ENCODE results near the gene DIDO1. TPM values are rescaled to one million over a fixed set of nuclear protein-coding genes. Genes with fewer than 3 reads are reported as not detected.

Gene DIDO1
- total and polyA plus RNA-seq, 2 of the 13 experiments (the other 11 are each of a cell fraction or from before 2014, with no cell fraction given) = 75.0 to 75.1 TPM

DNA sequence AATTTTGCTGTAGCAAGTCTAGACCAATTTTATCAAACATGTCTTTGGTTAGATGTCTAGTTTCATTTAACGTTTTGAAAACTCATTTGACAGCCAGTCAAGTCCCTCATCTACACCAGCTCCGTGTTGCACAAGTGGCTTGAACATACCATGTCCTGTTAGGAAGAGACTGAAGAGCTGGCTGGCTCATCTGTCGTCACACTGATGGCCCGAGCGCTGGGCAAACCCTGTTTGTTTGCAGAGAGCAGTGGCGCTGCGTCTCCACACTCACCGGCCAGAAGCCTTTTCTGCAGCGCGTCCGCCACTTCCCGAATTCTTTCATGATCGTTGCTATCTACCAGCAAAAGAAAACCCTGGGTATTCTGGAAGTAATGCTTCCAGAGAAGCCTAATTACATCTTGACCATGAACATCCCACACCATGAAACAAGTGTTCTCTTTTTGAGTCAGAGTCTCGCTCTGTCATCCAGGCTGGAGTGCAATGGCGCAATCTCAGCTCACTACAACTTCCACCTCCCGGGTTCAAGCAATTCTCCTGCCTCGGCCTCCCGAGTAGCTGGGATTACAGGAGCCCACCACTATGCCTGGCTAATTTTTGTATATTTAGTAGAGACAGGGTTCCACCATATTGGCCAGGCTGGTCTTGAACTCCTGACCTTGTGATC lies 54.0 kb downstream of the DIDO1 start:
- Histone ChIP-seq H4K20me1 (ENCODE audit: insufficient read depth, low read length) (no peaks in the 10 kb centered on the region), H3K4me1 (ENCODE audit: insufficient read depth, low read length) (peaks cover 53% of the 10 kb centered on the region), H3K79me2 (ENCODE audit: insufficient read depth, low read length) (no peaks in the 10 kb centered on the region), H3K27me3 (ENCODE audit: control insufficient read depth in 1 of 2, insufficient read depth in 2 of 2, low read length in 2 of 2) (peaks cover 2 to 12% of the 10 kb centered on the region in 2 experiments; a peak in 4 of 5 replicates), H3K4me2 (ENCODE audit: low read depth, low read length) (peak overlapping the region; percentile 71), H2AFZ (ENCODE audit: low read length) (peak overlapping the region; percentile 58), H3K4me3 (replicated peaks in 1 of 3; ENCODE audit: insufficient read depth in 1 of 3, low read depth in 2 of 3, low read length in 3 of 3) (peak overlapping the region; percentile 4 to 55 (median 8); a peak in 3 of 6 replicates), H3K9me3 (ENCODE audit: low read length) (no peaks in the 10 kb centered on the region), H3K27ac (ENCODE audit: extremely low read length, insufficient read depth, low read length) (no peak overlapping the region), H3K9ac (ENCODE audit: insufficient read depth, low read depth, low read length) (no peak overlapping the region), H3K36me3 (replicated peaks in 1 of 2; ENCODE audit: control insufficient read depth in 1 of 2, insufficient read depth in 2 of 2, low read length in 2 of 2) (no peaks in the 10 kb centered on the region)
- peak; percentile 89 for DNase-seq (ENCODE audit: low spot score)
- ChIA-PET POLR2A (interaction anchor here (1.1 to 6.2 kb wide), 8 partner anchors 11 to 82 kb away, joined by 3 to 59 read pairs (median 6); partner anchors contain the start of genes GID8, SLC17A9 and TCFL5), CTCF (ENCODE audit: low intra/inter-chr PET ratio, low total read pairs) (no interaction called here)
- in situ Hi-C loops (cut with HindIII; ENCODE audit: extremely low pct_ligation_motif_present, low pct_unique_long_range_greater_than_20kb) (loop anchor here (5.0 kb wide), 1 partner anchor 140 kb away; no protein-coding TSS in a partner anchor), intact Hi-C loops (cut with micrococcal nuclease; ENCODE audit: unreplicated experiment) (loop anchor here (2.0 to 5.0 kb wide), 3 partner anchors 28 to 205 kb away; no protein-coding TSS in a partner anchor)
- peak; percentile 82 for FAIRE-seq
- peak; percentile 66 for ATAC-seq
- BruUV-seq (replicated peaks) = no TSS peak
- 2% methylated on average over 18 of the region's 18 CpGs for WGBS (ENCODE audit: low lambda C conversion rate)
- TF ChIP-seq ZNF530 (CRISPR knock-in tag; IDR thresholded peaks at IDR 0.05; ENCODE audit: low read depth) (no peak), ZMYM4 (CRISPR knock-in tag; IDR thresholded peaks at IDR 0.05) (no peak), ZNF839 (CRISPR knock-in tag; IDR thresholded peaks at IDR 0.05; ENCODE audit: borderline replicate concordance) (no peak), UBTF (CRISPR knock-in tag; IDR thresholded peaks at IDR 0.05) (peak; percentile 43; the same call in 1 of the 2 replicates), ZNF446 (CRISPR knock-in tag; IDR thresholded peaks at IDR 0.05) (no peak), HIVEP1 (CRISPR knock-in tag; IDR thresholded peaks at IDR 0.05) (0 out of 2 replicates have a peak, but pooled peaks have one; percentile 31), ZNF12 (CRISPR knock-in tag; IDR thresholded peaks at IDR 0.05) (0 out of 2 replicates have a peak, but pooled peaks have one; percentile 43), RXRA (CRISPR knock-in tag; IDR thresholded peaks at IDR 0.05) (0 out of 2 replicates have a peak, but pooled peaks have one; percentile 34), TRAFD1 (CRISPR knock-in tag; IDR thresholded peaks at IDR 0.05; ENCODE audit: borderline replicate concordance) (no peak), DNMT1 (CRISPR knock-in tag; IDR thresholded peaks at IDR 0.05) (0 out of 2 replicates have a peak, but pooled peaks have one; percentile 2), FOXA3 (CRISPR knock-in tag; IDR thresholded peaks at IDR 0.05) (peak; percentile 70)
- TF ChIP-seq, protein P1, sequence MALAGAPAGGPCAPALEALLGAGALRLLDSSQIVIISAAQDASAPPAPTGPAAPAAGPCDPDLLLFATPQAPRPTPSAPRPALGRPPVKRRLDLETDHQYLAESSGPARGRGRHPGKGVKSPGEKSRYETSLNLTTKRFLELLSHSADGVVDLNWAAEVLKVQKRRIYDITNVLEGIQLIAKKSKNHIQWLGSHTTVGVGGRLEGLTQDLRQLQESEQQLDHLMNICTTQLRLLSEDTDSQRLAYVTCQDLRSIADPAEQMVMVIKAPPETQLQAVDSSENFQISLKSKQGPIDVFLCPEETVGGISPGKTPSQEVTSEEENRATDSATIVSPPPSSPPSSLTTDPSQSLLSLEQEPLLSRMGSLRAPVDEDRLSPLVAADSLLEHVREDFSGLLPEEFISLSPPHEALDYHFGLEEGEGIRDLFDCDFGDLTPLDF (CRISPR knock-in tag; IDR thresholded peaks at IDR 0.05) = no peak
- TF ChIP-seq, protein P2, sequence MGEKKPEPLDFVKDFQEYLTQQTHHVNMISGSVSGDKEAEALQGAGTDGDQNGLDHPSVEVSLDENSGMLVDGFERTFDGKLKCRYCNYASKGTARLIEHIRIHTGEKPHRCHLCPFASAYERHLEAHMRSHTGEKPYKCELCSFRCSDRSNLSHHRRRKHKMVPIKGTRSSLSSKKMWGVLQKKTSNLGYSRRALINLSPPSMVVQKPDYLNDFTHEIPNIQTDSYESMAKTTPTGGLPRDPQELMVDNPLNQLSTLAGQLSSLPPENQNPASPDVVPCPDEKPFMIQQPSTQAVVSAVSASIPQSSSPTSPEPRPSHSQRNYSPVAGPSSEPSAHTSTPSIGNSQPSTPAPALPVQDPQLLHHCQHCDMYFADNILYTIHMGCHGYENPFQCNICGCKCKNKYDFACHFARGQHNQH (CRISPR knock-in tag; IDR thresholded peaks at IDR 0.05) = peak; percentile 10; the same call in 1 of the 2 replicates
- TF ChIP-seq, protein P3, sequence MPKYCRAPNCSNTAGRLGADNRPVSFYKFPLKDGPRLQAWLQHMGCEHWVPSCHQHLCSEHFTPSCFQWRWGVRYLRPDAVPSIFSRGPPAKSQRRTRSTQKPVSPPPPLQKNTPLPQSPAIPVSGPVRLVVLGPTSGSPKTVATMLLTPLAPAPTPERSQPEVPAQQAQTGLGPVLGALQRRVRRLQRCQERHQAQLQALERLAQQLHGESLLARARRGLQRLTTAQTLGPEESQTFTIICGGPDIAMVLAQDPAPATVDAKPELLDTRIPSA (CRISPR knock-in tag; IDR thresholded peaks at IDR 0.05; ENCODE audit: borderline replicate concordance) = no peak

All from HepG2 (cell line).